ENCODE results near the gene TBL1X.

GRCh38 chrX:9746148-9746888 lies 281.5 kb downstream of the TBL1X start:
- TF ChIP-seq CTCF (IDR thresholded peaks at IDR 0.05) (no peak), POLR2AphosphoS5 (IDR thresholded peaks at IDR 0.05) (no peak), POLR2A (IDR thresholded peaks at IDR 0.05) (no peak)

All from breast epithelium (tissue), 3 donors.